Activated naive CD8-positive, alpha-beta T cell (primary cell): ENCODE results near the gene GHRL.

ENCODE experiments used
- H3K27ac Mint-ChIP-seq: one replicate; pipeline ENCODE4 v1.8.0; 2021; ENCODE audit warnings: mixed read lengths
- H3K27me3 Mint-ChIP-seq: one replicate; pipeline ENCODE4 v1.8.0; 2021; ENCODE audit warnings: mixed read lengths
- H3K36me3 Mint-ChIP-seq: one replicate; pipeline ENCODE4 v1.8.0; 2021; ENCODE audit warnings: mixed read lengths
- H3K4me1 Mint-ChIP-seq: one replicate; pipeline ENCODE4 v1.8.0; 2021; ENCODE audit warnings: low read depth, mixed read lengths
- H3K4me3 Mint-ChIP-seq: one replicate; pipeline ENCODE4 v1.8.0; 2021; ENCODE audit warnings: mild to moderate bottlenecking, mixed read lengths
- H3K9me3 Mint-ChIP-seq: one replicate; pipeline ENCODE4 v1.8.0; 2021; ENCODE audit warnings: low read depth, mixed read lengths

The GHRL gene

DNA sequence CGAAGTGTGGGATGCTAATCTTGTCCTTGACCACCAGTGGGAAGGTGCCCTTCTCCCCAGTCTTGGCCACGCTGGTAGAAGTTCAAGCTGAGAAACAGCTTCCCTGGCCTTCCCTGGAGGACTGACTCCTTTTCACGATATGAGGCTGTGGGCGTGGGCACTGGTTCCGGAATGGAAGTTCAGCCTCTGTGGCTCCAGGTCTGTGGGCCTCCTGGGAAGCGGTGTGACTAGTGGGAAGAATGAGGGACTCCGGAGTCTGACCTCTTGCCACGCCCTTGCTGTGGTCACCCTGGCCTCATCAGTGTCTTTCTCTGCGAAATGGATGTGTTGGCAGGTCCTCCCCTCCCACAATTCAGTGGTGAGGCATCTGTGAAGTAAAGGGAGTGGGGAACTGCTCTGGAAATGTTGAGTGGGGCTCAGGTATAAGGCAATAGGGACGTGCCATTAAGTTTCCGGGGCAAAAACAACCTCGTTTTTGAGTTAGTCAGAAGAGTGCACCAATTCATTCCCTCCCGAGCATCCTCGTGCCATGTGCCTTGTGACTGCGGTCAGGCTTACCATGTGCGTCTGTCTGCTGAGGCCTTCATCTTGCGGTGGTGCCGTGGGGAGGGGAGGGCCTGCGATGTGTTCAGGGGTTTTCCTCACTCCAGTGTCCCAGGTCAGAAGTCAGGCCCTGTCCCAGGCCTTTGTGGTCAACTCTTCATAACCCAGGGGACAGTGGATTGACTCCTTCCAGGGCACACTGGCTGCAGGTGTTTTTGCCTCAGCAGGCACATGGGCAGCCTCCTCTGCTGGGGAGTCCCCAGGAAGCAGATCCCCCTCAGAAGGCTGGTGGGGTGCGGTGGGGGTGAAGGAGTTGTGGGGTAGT lies 40.0 kb upstream of the GHRL start:
- no peaks in the 10 kb centered on the region for H3K9me3 Mint-ChIP-seq
- peaks cover 14% of the 10 kb centered on the region for H3K4me1 Mint-ChIP-seq
- no peak overlapping the region for H3K4me3 Mint-ChIP-seq
- no peak overlapping the region for H3K27ac Mint-ChIP-seq
- H3K36me3 Mint-ChIP-seq: no peaks in the 10 kb centered on the region
- H3K27me3 Mint-ChIP-seq: peaks cover 7% of the 10 kb centered on the region

DNA sequence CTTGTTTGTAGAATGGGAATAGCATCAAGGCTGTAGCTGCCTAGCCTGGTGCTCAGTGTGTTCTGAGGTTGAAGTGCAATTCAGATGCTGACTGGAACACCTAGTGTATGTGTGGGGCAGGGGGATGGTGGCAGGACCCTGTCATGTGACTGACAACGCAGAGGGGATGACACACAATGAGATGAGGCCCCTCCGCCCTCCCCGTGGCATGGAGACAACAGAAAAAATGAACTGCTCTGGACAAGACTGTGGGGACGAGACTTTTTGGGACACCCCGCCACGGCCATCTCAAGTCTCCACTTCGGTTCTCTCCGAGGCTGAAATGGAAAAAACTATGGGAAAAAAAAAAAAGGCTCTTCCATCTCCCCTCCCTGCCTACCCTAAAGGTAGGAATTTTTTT lies 38.6 kb upstream of the GHRL start:
- peaks cover 9% of the 10 kb centered on the region for H3K27me3 Mint-ChIP-seq
- no peak overlapping the region for H3K27ac Mint-ChIP-seq
- H3K36me3 Mint-ChIP-seq: no peaks in the 10 kb centered on the region
- H3K4me1 Mint-ChIP-seq: peaks cover 14% of the 10 kb centered on the region
- no peak overlapping the region for H3K4me3 Mint-ChIP-seq
- no peaks in the 10 kb centered on the region for H3K9me3 Mint-ChIP-seq

DNA sequence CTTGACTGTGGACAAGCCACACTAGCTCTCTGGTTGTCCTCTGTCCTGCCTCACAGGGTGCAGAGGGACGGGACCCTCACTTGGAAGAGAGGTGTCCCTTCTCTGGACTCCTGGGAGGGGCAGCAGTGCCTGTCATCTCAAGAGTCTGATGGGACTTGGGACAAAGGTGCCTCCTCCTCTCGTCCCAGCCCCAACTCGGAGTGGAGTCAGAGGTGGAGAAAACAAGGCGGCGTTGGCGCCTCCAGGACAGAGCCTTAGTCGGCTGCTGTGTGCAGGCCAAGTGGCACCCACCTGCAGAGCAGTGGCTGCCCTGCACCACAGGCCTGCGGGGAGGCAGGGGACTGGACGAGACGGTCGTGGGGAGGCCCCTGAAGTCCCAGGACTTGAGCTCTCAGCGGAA lies 37.6 kb upstream of the GHRL start:
- no peak overlapping the region for H3K4me3 Mint-ChIP-seq
- H3K9me3 Mint-ChIP-seq: no peaks in the 10 kb centered on the region
- peaks cover 9% of the 10 kb centered on the region for H3K27me3 Mint-ChIP-seq
- H3K4me1 Mint-ChIP-seq: peaks cover 14% of the 10 kb centered on the region
- no peaks in the 10 kb centered on the region for H3K36me3 Mint-ChIP-seq
- no peak overlapping the region for H3K27ac Mint-ChIP-seq

DNA sequence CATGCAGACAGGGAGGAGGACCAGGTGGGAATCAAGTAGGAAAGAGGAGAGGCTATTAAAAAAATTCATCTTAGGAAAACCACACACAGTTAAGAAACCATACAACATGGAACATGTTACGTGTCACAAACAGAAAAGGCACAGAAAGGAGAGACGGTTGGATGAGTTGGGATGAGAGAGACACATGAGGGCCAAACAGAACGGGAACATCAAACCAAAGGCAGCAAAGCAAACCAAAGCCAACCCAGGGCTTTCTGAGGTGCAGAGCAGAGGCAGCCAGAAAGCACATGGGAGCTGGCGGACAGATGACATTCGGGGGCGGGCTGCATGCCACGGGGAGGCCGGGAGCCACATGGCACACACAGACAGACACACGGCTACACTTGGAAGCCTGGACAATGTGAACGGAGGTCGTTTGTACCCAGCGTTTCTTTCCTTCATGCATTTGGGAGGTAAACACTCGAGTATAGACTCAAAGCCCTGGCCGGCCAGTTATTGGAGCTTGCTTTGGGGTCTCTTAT lies 36.8 kb upstream of the GHRL start:
- no peaks in the 10 kb centered on the region for H3K36me3 Mint-ChIP-seq
- no peak overlapping the region for H3K27ac Mint-ChIP-seq
- no peaks in the 10 kb centered on the region for H3K9me3 Mint-ChIP-seq
- H3K4me1 Mint-ChIP-seq: peaks cover 10% of the 10 kb centered on the region
- no peak overlapping the region for H3K4me3 Mint-ChIP-seq
- peaks cover 9% of the 10 kb centered on the region for H3K27me3 Mint-ChIP-seq

DNA sequence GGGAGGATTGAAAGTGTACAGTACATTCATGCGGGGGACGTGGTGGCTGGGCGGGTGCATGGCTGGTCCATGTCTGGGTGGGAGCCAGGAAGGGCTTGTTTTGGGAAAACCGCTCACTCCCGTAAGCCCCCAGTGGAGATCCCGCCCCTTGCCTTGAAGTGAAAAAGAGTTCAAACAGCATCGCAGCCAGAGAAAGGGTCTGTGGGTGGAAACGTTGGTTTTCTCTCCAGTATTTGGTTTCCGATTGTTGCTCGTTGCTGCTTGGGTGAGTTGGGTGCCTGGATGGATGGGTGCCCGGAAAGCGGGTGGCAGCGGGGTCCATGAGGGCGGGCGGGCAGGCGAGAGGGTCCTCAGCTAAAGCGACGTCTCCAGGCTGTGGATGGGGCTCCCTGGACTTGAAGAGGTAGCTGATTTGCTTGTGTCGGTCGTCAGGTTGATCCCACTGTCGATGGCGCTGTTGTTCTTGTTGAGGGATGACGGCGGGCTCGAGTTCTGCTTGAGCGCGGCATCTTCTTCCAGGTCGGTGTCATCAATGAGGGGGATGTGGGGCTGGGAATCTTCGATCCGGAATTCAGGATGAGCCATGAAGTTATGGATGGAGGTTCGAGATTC lies 35.8 kb upstream of the GHRL start:
- Mint-ChIP-seq H3K27me3 (peaks cover 9% of the 10 kb centered on the region), H3K36me3 (no peaks in the 10 kb centered on the region), H3K27ac (no peak overlapping the region), H3K4me3 (no peak overlapping the region), H3K9me3 (no peaks in the 10 kb centered on the region), H3K4me1 (peaks cover 10% of the 10 kb centered on the region)

DNA sequence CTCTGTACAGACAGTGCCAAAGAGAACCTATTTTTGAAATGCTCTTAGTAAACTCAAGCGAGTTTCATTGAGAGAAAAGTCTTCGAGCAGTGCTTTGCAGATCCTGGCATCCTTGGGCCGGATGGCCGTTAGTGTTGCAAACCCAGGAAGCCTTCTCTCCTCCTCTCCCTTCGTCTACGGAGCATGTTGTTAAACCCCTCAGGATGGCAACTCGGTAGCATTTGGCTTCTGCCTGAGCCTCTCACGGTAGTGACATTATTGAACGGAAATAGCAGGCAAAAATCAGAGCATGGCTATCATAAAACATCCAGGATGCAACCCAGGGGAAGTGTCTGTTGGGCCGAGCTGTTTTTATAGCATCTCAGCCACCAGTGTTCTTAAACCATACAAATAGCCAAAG lies 34.8 kb upstream of the GHRL start:
- H3K27ac Mint-ChIP-seq: no peak overlapping the region
- no peaks in the 10 kb centered on the region for H3K9me3 Mint-ChIP-seq
- peaks cover 5% of the 10 kb centered on the region for H3K4me1 Mint-ChIP-seq
- peaks cover 9% of the 10 kb centered on the region for H3K27me3 Mint-ChIP-seq
- H3K4me3 Mint-ChIP-seq: no peak overlapping the region
- H3K36me3 Mint-ChIP-seq: no peaks in the 10 kb centered on the region

DNA sequence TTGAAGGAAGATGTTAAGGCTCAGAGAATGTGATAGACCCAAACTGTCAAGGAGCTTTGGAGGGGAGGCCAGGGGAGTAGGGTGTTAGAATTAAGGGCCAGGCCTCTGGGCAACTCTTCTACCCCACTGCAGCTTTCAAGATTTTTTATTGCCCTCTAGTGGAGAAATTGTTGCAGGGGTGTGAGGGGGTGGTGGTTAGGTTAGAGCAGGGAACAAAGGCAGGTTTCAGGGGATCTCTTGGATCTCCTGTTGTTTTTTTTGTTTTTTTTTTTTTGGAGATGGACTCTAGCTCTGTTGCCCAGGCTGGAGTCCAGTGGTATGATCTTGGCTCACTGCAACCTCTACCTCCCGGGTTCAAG lies 29.6 kb upstream of the GHRL start:
- Mint-ChIP-seq H3K9me3 (no peaks in the 10 kb centered on the region), H3K27me3 (peaks cover 1% of the 10 kb centered on the region), H3K36me3 (no peaks in the 10 kb centered on the region), H3K27ac (no peak overlapping the region), H3K4me3 (no peak overlapping the region), H3K4me1 (peaks cover 26% of the 10 kb centered on the region)

DNA sequence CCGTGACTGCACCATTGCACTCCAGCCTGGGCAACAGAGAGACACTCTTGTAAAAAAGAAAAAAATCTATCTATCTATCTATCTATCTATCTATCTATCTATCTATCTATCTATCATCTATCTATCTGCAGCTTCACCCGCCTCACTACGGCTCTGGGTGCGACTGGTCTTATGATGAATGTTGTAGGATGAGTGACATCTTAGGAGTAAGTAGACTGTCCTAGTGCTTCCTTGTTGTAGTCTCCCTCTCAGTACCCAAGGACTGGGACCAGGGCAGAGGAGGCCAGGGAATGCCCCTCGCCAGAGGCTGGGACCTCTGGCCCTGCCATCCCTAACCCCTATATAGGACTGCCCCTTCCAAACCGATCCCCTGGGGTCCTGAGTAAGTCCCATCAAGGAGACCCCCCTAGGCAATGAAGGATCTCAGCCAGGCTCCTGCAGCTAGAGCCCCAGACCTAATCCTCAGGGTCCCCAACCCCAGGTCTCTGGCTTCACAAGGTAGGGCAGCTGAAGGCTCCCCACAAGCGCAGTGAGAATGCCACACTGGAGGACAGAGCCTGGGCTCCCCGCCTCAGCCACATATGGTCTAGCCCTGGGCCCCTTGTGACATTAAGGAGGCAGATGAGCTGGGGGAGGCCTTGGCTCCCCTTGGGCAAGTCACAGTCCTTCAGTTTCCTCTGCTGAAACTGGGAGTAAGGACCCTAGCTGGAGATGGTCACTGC lies 29.0 kb upstream of the GHRL start:
- peak overlapping the region; percentile 61 for H3K27ac Mint-ChIP-seq
- H3K27me3 Mint-ChIP-seq: peaks cover 1% of the 10 kb centered on the region
- peak overlapping the region; percentile 94 for H3K4me3 Mint-ChIP-seq
- no peaks in the 10 kb centered on the region for H3K9me3 Mint-ChIP-seq
- H3K36me3 Mint-ChIP-seq: no peaks in the 10 kb centered on the region
- H3K4me1 Mint-ChIP-seq: peaks cover 30% of the 10 kb centered on the region

DNA sequence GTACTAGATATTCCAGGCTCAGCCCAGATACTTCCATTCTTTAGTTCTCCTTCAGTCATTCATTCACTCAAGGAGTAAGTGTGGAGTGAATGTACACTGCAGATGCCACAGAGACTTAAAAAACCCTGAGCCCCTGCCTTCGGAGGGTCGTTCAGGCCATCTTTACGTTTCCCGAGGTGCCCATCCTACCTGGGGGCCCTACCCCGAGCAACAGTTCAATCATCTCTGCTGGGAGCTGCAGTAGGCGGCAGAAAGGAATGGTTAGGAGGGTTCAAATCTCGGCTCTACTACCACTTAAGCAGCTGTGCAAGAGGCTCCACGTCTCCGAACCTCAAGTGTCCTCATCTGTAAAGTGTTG lies 27.6 kb upstream of the GHRL start:
- Mint-ChIP-seq H3K4me3 (peak overlapping the region; percentile 94), H3K36me3 (no peaks in the 10 kb centered on the region), H3K27ac (peak overlapping the region; percentile 91), H3K9me3 (no peaks in the 10 kb centered on the region), H3K4me1 (peaks cover 30% of the 10 kb centered on the region), H3K27me3 (no peaks in the 10 kb centered on the region)

DNA sequence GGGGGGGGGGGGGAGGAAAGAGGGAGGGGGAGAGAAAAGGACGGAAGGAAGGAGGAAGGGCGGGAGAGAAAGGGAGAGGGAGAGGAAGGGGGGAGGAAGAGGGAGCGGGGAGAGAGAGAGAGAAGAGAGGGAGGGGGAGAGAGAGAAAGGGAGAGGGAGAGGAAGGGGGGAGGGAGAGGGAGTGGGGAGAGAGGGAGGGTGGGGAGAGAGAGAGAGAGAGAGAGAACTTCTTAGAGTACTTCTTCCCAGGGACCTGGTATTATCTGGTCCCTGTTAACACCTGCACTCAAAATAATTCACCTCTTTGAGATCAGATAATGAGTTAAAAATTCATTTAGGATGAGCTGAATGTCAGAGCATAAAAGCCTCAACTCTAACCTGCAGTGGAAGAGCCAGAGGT lies 27.1 kb upstream of the GHRL start:
- Mint-ChIP-seq H3K27me3 (no peaks in the 10 kb centered on the region), H3K9me3 (no peaks in the 10 kb centered on the region), H3K4me1 (peaks cover 30% of the 10 kb centered on the region), H3K36me3 (no peaks in the 10 kb centered on the region), H3K4me3 (peak overlapping the region; percentile 94), H3K27ac (peak overlapping the region; percentile 91)

DNA sequence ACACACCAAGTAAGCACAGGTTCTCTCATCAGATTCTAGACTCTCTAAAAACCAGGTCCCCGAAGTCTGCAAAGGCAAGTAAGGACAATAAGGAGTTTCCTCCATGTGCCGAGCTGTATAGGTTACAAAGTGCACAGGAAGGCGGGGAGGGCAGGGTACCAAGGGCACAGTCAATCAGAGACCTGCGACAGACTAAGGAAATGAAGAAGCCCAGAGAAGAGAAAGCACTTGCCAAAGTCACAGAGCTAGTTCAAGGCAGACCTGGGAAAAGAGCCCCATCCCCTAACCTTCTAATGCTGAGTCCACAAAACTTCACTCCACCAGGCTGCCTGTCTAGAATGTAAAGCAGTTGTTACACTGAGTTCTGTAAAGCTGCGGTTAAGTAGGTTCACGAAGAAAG lies 26.5 kb upstream of the GHRL start:
- peak overlapping the region; percentile 81 for H3K4me3 Mint-ChIP-seq
- H3K4me1 Mint-ChIP-seq: peaks cover 32% of the 10 kb centered on the region
- H3K27me3 Mint-ChIP-seq: no peaks in the 10 kb centered on the region
- peak overlapping the region; percentile 82 for H3K27ac Mint-ChIP-seq
- H3K36me3 Mint-ChIP-seq: no peaks in the 10 kb centered on the region
- no peaks in the 10 kb centered on the region for H3K9me3 Mint-ChIP-seq

DNA sequence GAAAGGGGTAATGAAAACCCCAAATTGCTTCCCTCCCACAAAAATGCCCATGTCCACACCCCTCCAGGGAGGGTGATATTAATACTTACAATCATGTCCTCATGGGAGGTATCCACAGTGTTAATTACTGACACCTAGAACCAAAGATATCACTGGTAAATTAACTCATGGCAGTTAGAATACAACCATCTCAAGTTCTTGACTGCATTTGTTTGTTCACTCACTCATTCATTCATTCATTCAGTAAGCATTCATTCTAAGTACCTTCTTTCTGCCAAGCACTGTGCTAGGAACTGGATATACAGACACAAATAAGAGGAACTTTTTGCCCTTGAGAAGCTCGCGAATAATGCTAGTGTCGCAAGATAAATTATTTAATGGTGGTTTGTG lies 25.2 kb upstream of the GHRL start:
- Mint-ChIP-seq H3K36me3 (peaks cover 2% of the 10 kb centered on the region), H3K27ac (no peak overlapping the region), H3K9me3 (no peaks in the 10 kb centered on the region), H3K4me3 (peak overlapping the region; percentile 53), H3K27me3 (no peaks in the 10 kb centered on the region), H3K4me1 (peaks cover 35% of the 10 kb centered on the region)

DNA sequence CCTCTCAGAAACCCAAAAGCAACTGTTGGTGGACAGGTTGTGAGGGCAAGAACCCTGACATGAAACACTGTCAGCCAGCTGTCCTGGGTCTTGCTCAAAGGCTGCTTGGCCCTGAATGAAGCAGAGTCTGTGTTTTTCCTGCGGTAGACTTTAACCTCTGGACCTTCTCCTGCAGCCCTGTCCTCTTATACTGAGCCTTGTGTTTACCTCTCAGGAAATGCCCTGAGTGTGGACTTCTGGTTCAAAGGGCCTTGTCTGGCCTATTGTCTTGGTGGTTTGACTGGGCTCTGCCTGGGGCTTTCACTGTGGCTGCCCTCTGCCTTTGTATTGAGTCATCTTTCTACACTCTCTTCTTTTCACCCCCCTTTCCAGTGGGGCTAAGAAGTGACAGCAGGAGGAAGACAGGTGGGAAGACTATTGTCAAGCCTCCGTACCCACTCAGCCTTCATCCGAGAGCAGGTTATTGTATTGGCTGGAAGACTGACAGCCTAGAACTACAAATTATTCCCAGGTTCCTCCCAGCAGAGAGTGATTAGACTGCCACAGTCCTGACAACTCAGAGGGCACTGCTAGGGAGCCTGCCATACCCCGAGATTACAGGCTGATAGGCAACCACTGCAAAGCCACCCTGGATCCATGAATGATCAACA lies 24.7 kb upstream of the GHRL start:
- Mint-ChIP-seq H3K9me3 (no peaks in the 10 kb centered on the region), H3K4me1 (peaks cover 35% of the 10 kb centered on the region), H3K27me3 (no peaks in the 10 kb centered on the region), H3K27ac (no peak overlapping the region), H3K36me3 (peaks cover 2% of the 10 kb centered on the region), H3K4me3 (no peak overlapping the region)

DNA sequence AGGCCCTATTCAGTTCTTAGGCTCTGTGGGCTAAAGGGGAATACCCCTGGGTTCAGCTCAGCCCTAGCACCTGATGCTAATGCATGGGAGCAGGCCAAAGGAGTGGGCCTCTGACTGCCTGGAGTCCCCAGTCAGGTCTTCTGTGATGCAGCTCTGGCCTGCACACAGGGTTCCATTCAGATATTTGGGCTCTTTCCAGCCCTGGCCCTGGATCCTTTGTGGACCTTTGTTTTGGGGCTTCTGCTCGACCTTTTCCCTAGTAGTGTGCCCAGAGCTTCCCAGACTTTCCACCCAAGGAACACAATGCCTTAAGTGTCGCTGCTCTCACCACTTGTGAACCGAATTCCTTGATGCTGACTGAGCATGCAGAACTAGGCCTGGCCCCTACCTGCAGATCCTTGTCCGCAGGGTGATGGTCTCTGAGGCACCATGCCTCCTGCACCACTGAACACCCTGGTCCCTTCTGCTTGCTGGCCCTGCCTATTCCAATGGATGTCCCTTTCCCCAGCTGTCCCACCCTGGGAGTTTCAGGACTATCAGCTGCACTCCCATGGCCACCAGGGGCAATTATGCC lies 23.1 kb upstream of the GHRL start:
- Mint-ChIP-seq H3K4me3 (no peak overlapping the region), H3K27me3 (no peaks in the 10 kb centered on the region), H3K4me1 (peaks cover 30% of the 10 kb centered on the region), H3K9me3 (no peaks in the 10 kb centered on the region), H3K27ac (peak overlapping the region; percentile 16), H3K36me3 (peaks cover 2% of the 10 kb centered on the region)
